T47D (cell line): ENCODE measurements around the gene GP1BB.

Source experiments
- DNase-seq, 2 experiments: peaks; one replicate each; pipeline versions ENCODE4 v3.0.0 to v3.0.0-alpha.2; 2011 to 2012; ENCODE audit warnings: low read depth in 1 of 2, low spot score in 1 of 2
- JUND ChIP-seq: IDR thresholded peaks from 2 replicates; pipeline ENCODE4 v1.6.1; 2012; ENCODE audit warnings: low read depth
- in situ Hi-C: cut with HindIII; loops from 2 replicates; pipeline ENCODE4 v1.10.0; 2016; ENCODE audit warnings: low sequenced_read_pairs, low pct_unique_long_range_greater_than_20kb

Gene GP1BB

DNA sequence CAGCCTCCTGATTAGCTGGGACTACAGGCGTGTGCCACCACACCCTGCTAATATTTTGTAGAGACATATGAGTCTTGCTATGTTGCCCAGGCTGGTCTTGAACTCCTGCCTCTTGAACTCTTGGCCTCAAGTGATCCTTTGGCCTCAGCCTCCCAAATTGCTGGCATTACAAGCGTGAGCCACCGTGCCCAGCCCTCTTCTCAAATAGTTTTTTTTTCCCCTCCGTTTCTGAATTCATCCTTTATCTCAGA lies 49.0 kb downstream of the GP1BB start:
- no peak for DNase-seq
- no peak for TF ChIP-seq JUND
- in situ Hi-C loops: no loop called here

GRCh38 chr22:19772673-19773469 lies 49.5 kb downstream of the GP1BB start:
- no peak for TF ChIP-seq JUND
- in situ Hi-C loops: no loop called here
- no peak for DNase-seq

DNA sequence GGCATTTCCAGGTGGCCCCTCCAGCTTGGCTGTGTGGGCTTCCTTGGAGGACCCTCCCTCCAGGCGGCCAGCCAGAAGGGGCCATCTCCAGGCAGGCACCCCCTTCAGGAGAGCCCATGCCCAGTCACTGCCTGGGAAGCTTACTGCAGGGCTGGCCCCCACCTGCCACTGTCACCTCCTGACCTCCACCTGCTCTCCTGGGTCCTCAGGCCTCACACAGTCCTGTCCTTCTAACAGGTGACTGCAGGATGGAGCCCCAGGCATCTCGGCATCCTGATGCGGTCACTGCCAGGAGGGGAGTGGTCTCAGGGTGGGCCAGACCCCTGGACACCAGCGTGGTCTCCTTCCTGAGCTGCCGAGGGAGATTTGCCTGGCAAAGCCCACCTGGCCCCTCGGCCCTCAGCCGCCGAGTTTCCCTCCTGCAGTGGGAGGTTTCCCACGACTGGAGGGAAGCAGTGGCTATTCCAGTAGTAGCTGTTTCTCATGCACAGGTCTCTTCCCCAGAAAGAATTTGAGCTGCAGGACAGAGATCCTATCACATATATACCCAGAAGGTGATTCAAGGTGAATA lies 50.2 kb downstream of the GP1BB start:
- in situ Hi-C loops: no loop called here
- DNase-seq: no peak
- no peak for TF ChIP-seq JUND
